GM20000 (cell line): ENCODE measurements around the gene GSTA4.

ENCODE experiments used
- DNase-seq: peaks from one replicate; pipeline ENCODE4 v3.0.0; 2012; ENCODE audit warnings: low spot score
- TF ChIP-seq, protein P1 (sequence below): IDR thresholded peaks from 2 replicates; pipeline ENCODE4 v1.5.1; 2012; ENCODE audit warnings: mild to moderate bottlenecking, control low read depth; ENCODE audit errors: extremely low read depth, missing control alignments

The GSTA4 gene, protein sequence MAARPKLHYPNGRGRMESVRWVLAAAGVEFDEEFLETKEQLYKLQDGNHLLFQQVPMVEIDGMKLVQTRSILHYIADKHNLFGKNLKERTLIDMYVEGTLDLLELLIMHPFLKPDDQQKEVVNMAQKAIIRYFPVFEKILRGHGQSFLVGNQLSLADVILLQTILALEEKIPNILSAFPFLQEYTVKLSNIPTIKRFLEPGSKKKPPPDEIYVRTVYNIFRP

DNA sequence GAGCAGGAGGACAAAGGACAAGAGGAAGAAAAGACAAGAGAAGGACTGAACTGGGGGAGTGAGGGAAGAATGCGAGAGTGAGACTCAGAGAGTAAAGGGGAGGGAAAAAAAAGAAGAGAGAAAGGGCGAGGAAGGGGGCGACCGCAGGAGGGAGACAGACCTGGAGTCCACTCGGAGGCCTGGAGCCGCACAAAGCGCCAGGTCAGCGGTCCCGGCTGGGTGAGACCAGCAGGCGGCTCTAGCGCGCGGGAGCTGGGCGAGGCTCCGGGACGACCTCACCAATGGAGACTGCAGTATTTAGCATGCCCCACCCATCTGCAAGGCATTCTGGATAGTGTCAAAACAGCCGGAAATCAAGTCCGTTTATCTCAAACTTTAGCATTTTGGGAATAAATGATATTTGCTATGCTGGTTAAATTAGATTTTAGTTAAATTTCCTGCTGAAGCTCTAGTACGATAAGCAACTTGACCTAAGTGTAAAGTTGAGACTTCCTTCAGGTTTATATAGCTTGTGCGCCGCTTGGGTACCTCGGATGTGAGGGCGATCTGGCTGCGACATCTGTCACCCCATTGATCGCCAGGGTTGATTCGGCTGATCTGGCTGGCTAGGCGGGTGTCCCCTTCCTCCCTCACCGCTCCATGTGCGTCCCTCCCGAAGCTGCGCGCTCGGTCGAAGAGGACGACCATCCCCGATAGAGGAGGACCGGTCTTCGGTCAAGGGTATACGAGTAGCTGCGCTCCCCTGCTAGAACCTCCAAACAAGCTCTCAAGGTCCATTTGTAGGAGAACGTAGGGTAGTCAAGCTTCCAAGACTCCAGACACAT is at the start of gene GSTA4:
Gene GSTA4 (minus strand): TSS at position 196 of the 824 bp plus-strand sequence. CDS start 1,041 bp downstream, outside the sequence.
- TF ChIP-seq, protein P1, sequence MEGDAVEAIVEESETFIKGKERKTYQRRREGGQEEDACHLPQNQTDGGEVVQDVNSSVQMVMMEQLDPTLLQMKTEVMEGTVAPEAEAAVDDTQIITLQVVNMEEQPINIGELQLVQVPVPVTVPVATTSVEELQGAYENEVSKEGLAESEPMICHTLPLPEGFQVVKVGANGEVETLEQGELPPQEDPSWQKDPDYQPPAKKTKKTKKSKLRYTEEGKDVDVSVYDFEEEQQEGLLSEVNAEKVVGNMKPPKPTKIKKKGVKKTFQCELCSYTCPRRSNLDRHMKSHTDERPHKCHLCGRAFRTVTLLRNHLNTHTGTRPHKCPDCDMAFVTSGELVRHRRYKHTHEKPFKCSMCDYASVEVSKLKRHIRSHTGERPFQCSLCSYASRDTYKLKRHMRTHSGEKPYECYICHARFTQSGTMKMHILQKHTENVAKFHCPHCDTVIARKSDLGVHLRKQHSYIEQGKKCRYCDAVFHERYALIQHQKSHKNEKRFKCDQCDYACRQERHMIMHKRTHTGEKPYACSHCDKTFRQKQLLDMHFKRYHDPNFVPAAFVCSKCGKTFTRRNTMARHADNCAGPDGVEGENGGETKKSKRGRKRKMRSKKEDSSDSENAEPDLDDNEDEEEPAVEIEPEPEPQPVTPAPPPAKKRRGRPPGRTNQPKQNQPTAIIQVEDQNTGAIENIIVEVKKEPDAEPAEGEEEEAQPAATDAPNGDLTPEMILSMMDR, result peak; percentile 56
- DNase-seq, result peak; percentile 89

DNA sequence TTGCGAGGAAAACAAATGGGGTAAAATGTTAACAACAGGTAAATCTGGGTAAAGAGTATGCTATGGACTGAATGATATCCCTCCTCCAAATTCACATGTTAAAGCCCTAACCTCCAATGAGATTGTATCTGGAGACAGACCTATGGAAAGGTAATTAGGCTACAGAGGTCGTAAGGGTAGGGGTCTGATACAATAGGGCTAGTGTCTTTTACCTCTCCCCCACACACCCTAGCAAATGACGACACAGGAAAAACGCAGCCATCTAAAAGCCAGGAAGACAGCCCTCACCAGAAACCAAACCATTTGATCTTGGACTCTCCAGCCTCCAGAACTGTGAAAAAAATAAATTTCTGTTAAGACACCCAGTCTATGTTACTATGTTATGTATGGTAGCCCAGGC is 49.5 kb upstream of the GSTA4 start:
- DNase-seq, result no peak
- TF ChIP-seq, protein P1, result no peak

DNA sequence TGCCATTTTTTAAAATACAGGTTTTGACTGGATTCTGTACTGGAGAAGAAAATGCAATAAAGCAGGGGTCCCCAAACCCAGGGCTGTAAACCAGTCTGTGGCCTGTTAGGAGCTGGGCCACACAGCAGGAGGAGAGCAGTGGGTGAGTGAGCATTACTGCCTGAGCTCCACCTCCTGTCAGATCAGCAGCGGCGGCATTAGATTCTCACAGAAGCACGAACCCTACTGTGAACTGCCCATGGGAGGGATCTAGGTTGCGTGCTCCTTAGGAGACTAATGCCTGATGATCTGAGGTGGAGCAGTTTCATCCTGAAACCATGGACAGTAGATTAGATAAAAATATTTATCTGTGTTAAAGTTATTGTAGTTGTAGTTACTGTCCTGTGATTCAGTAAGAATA is 49.0 kb upstream of the GSTA4 start:
- TF ChIP-seq, protein P1, result no peak
- DNase-seq, result no peak

DNA sequence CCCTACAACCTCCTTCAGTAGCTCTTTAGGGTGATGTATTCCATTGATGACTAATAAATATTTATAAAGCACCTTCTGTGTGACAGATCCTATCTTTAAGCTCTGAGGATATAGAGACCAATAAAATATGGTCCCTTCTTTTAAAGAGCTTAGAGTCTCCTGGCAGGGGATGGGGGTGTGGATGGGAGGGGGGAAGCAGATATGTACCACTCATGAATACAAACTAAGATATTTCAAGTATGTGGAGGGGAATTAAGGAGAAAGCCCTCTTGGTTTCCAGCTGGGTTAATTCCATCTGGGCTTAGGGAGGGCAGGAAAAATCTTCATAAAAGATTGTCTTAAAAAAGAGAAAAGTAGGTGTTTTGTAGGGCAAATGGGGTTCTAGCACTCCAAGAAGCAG is 48.5 kb upstream of the GSTA4 start:
- TF ChIP-seq, protein P1, result no peak
- no peak for DNase-seq

- DNase-seq, result no peak
- TF ChIP-seq, protein P1, result no peak
These were observed 47.0 kb upstream of the GSTA4 start for GRCh38 chr6:53042112-53042511.

GRCh38 chr6:53041356-53041755 is 46.3 kb upstream of the GSTA4 start:
- DNase-seq, result no peak
- TF ChIP-seq, protein P1, result no peak

GRCh38 chr6:53038596-53038995 is 43.5 kb upstream of the GSTA4 start:
- TF ChIP-seq, protein P1, result no peak
- no peak for DNase-seq
